ENCODE results near the gene ZNF700. TPM values are rescaled to one million over a fixed set of nuclear protein-coding genes. Genes with fewer than 3 reads are reported as not detected.
A peak's percentile ranks its signal among the peaks of the same experiment; 100 is the strongest.
"Not testable (repeated sequence)": the region's sequence is repeated elsewhere in the genome, so short reads cannot be mapped to it uniquely, and the experiment has no call there.

ZNF700 gene
- polyA plus RNA-seq, 1 donor: 7.4 TPM

DNA sequence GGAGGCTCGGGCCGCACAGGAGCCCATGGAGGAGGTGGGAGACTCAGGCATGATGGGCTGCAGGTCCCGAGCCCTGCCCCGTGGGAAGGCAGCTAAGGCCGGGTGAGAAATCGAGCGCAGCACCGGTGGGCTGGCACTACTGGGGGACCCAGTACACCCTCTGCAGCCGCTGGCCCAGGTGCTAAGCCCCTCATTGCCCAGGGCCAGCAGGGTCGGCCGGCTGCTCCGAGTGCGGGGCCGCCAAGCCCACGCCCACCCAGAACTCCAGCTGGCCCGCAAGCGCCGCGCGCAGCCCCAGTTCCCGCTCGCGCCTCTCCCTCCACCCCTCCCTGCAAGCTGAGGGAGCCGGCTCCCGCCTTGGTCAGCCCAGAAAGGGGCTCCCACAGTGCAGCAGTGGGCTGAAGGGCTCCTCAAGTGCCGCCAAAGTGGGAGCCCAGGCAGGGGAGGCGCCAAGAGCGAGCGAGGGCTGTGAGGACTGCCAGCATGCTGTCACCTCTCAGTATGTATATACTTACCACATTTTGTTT is 16.5 kb downstream of the ZNF700 start:
- DNase-seq: not testable (repeated sequence)

- no peak for DNase-seq
These were observed 17.3 kb downstream of the ZNF700 start for GRCh38 chr19:11942008-11942842.

GRCh38 chr19:11942843-11943108 is 17.9 kb downstream of the ZNF700 start:
- DNase-seq: no peak

DNA sequence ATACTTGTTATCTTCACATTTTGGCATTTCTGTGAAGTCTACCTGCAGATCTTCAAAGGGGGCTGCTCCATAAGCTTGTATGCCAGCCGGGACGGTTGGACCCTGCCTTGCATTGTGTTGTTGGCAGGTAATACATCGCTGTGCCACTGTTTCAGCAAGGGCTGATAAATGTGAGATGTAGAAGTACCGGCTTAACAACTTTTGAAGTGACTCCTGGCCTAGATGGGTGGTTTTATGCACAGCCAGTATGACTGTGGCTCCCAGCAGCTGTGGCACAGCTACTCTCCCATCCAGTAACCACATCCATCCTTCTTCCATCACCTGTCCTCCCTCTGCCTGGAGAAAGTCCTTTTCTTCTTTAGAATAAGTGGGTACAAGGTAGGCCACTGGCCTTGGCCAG is 19.7 kb downstream of the ZNF700 start:
- DNase-seq: no peak

GRCh38 chr19:11948646-11949045 is 23.7 kb downstream of the ZNF700 start:
- DNase-seq: no peak

DNA sequence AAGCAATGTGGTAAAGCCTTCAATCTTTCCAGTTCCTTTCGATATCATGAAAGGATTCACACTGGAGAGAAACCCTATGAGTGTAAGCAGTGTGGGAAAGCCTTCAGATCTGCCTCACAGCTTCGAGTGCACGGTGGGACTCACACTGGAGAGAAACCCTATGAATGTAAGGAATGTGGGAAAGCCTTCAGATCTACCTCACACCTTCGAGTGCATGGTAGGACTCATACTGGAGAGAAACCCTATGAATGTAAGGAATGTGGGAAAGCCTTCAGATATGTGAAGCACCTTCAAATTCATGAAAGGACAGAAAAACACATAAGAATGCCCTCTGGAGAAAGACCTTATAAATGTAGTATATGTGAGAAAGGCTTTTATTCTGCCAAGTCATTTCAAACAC is 24.3 kb downstream of the ZNF700 start:
- no peak for DNase-seq

GRCh38 chr19:11949614-11950080 is 24.7 kb downstream of the ZNF700 start:
- DNase-seq: not testable (repeated sequence)

DNA sequence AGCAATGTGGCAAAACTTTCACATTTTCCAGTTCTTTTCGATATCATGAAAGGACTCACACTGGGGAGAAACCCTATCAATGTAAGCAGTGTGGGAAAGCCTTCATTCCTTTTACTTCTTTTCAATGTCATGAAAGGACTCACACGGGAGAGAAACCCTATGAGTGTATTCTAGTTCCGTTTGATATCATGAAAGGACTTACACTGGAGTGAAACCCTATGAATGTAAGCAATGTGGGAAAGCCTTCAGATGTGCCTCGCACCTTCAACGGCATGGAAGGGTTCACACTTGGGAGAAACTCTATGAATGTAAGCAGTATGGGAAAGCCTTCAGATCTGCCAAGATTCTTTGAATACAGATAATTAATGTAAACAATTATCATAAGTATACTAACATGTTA is 25.4 kb downstream of the ZNF700 start:
- no peak for DNase-seq

DNA sequence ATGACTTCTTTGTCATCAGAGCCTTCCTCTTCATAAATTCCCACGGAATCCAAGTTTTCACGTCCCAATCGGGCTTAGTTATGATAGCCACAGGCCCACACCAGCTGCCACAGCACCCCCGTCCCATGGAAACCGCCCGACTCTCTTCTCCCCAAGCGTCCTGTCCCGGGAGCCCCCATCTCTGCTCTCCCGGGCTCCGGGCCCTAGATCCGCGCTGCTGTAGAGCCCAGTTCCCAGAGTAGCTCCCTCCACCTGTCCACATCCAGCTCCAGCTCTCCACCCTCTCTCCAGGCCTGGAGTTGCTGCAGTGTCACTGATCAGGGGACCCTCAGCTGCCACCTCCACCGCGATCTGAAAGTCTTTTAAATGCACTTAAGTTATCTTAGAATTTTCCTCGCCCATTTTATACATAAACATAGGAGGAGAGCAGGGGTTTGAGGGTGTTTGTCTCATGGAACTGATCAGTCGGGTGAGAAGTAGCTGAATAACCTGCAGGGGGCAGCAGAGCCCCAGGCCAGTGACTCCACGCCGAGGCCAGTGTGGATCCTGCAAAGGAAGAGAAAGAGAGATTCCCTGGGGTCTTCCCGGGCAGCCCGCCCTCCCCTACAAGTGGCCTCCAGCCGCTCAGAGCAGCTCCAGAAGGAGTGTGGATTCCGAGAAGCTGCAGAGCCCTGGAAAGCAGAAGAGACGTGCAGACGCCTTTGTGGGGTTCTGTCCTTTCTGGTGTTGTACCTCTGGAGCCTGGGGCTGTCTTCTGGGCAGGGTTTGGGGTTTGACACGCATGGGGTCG is 38.9 kb downstream of the ZNF700 start:
- peak; percentile 89 for DNase-seq

DNA sequence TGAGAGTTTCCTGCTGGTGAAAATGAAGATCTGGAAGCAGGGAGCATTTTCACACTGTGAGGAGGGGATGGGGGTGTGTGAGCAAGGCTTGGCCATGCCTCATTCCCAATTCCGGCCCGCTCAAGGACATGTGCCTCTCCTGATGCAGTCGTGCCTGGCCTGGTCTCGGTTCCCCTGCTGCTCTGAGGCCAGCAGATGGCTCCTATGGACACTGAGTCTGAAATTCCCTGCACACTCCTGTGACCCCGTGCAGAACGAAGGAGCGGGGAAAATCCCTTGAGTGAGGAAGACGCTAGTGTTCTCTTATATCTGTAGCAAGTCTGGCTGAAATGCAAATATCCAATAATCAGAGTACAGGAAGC is 39.6 kb downstream of the ZNF700 start:
- no peak for DNase-seq

GRCh38 chr19:11964858-11965645 is 40.1 kb downstream of the ZNF700 start, which contains the start of gene ZNF763:
TSS of gene ZNF763 (plus strand) at chr19:11965040. CDS start at chr19:11965209, 169 bp downstream.
- DNase-seq: peak; percentile 88

DNA sequence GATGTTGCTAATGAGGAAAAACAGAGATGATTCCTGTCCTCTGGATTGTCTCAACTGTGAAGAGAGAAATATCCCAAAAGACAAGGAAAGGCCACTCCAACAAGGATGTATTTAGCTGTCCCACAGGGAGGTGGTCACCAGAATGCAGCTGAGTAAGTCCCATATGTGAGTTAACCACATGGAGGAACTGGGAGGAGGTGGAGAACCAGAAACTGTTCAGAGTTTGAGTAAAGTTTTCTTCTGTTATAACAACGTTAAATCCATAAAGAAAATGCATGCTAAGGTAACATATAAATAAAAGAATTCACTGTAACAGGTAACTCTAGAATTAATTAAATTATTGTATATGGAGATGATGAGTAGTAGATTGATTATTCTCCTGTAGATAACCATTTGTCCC is 45.3 kb downstream of the ZNF700 start:
- DNase-seq: no peak

DNA sequence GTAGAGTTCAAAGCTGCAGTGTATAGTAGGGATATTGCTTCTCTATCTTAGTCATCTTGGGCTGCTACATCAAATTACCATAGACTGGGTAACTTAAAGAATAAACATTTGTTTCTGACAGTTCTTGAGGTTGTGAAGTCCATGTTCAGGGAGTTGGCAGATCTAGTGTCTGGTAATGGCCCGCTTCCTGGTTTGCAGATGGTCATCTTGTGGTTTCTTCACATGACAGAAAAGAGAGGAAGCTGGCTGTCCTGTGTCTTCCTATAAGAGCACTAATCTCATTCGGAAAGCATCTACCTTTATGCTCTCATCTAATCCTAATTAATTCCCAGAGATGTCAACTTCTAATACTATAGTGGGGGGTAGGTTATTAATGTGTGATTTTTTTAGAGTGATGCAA is 46.1 kb downstream of the ZNF700 start:
- no peak for DNase-seq

GRCh38 chr19:11973019-11973810 is 48.3 kb downstream of the ZNF700 start:
- DNase-seq: no peak

- no peak for DNase-seq
These were observed 53.7 kb downstream of the ZNF700 start for GRCh38 chr19:11978492-11979100.

DNA sequence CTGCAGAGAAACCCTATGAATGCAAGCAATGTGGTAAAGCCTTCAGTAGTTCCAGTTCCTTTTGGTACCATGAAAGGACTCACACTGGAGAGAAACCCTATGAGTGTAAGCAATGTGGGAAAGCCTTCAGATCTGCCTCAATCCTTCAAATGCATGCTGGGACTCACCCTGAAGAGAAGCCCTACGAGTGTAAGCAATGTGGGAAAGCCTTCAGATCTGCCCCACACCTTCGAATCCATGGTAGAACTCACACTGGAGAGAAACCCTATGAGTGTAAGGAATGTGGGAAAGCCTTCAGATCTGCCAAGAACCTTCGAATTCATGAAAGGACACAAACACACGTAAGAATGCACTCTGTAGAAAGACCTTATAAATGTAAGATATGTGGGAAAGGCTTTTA is 54.6 kb downstream of the ZNF700 start:
- DNase-seq: no peak

- DNase-seq: no peak
These were observed 57.6 kb downstream of the ZNF700 start for GRCh38 chr19:11982526-11982925.

GRCh38 chr19:11984986-11985385 is 60.1 kb downstream of the ZNF700 start:
- no peak for DNase-seq

GRCh38 chr19:11986754-11987153 is 61.8 kb downstream of the ZNF700 start:
- DNase-seq: no peak

- peak; percentile 89 for DNase-seq
These were observed 62.7 kb downstream of the ZNF700 start for GRCh38 chr19:11987405-11988281.

GRCh38 chr19:11989112-11989456 is 64.2 kb downstream of the ZNF700 start:
- no peak for DNase-seq
